Measurements from ENCODE around the gene CENPT.

CENPT gene

GRCh38 chr16:67878232-67878631 is 30.7 kb upstream of the CENPT start:
- no peak overlapping the region for H3K9ac ChIP-seq (ENCODE audit: low read length in 5 of 5)
- peaks cover 0 to 79% (median 71%) of the 10 kb centered on the region in 5 donors for H3K36me3 ChIP-seq (ENCODE audit: control insufficient read depth in 5 of 5, insufficient read depth in 5 of 5, low read length in 5 of 5)

GRCh38 chr16:67877064-67877463 is 29.6 kb upstream of the CENPT start:
- H3K4me1 ChIP-seq (ENCODE audit: control insufficient read depth in 5 of 5, insufficient read depth in 5 of 5, low read length in 5 of 5) = peaks cover 6 to 37% (median 29%) of the 10 kb centered on the region in 5 donors
- peaks cover 0 to 67% (median 60%) of the 10 kb centered on the region in 5 donors for H3K36me3 ChIP-seq (ENCODE audit: control insufficient read depth in 5 of 5, insufficient read depth in 5 of 5, low read length in 5 of 5)
- H3K9ac ChIP-seq (ENCODE audit: low read length in 5 of 5) = no peak overlapping the region
- no peak overlapping the region for H3K4me3 ChIP-seq (ENCODE audit: low read depth in 1 of 5, low read length in 5 of 5)
- no peaks in the 10 kb centered on the region for H3K27me3 ChIP-seq (ENCODE audit: control insufficient read depth in 5 of 5, insufficient read depth in 4 of 5, low read length in 5 of 5)
- no peak overlapping the region for H3K27ac ChIP-seq (ENCODE audit: low read depth, low read length)
- H3K9me3 ChIP-seq (ENCODE audit: control insufficient read depth in 5 of 5, low read length in 5 of 5) = no peaks in the 10 kb centered on the region

More at GRCh38 chr16:67878232-67878631, 30.7 kb upstream of the CENPT start:
- no peak overlapping the region for H3K27ac ChIP-seq (ENCODE audit: low read depth, low read length)
- H3K27me3 ChIP-seq (ENCODE audit: control insufficient read depth in 5 of 5, insufficient read depth in 4 of 5, low read length in 5 of 5) = no peaks in the 10 kb centered on the region
- H3K4me3 ChIP-seq (ENCODE audit: low read depth in 1 of 5, low read length in 5 of 5) = no peak overlapping the region
- no peaks in the 10 kb centered on the region for H3K9me3 ChIP-seq (ENCODE audit: control insufficient read depth in 5 of 5, low read length in 5 of 5)
- peaks cover 5 to 29% (median 21%) of the 10 kb centered on the region in 5 donors for H3K4me1 ChIP-seq (ENCODE audit: control insufficient read depth in 5 of 5, insufficient read depth in 5 of 5, low read length in 5 of 5)

GRCh38 chr16:67874372-67874771 is 26.9 kb upstream of the CENPT start:
- H3K9me3 ChIP-seq (ENCODE audit: control insufficient read depth in 5 of 5, low read length in 5 of 5) = no peaks in the 10 kb centered on the region
- H3K27ac ChIP-seq (ENCODE audit: low read depth, low read length) = no peak overlapping the region
- no peaks in the 10 kb centered on the region for H3K27me3 ChIP-seq (ENCODE audit: control insufficient read depth in 5 of 5, insufficient read depth in 4 of 5, low read length in 5 of 5)
- H3K4me1 ChIP-seq (ENCODE audit: control insufficient read depth in 5 of 5, insufficient read depth in 5 of 5, low read length in 5 of 5) = peaks cover 6 to 44% (median 29%) of the 10 kb centered on the region in 5 donors
- H3K9ac ChIP-seq (ENCODE audit: low read length in 5 of 5) = peak overlapping the region in 4 of 5 donors; percentile 92 to 98 (median 95)
- H3K4me3 ChIP-seq (ENCODE audit: low read depth in 1 of 5, low read length in 5 of 5) = peak overlapping the region; percentile 89 to 93 (median 90)
- H3K36me3 ChIP-seq (ENCODE audit: control insufficient read depth in 5 of 5, insufficient read depth in 5 of 5, low read length in 5 of 5) = peaks cover 6 to 65% (median 53%) of the 10 kb centered on the region in 5 donors

GRCh38 chr16:67873435-67874370 is 26.2 kb upstream of the CENPT start:
- H3K4me1 ChIP-seq (ENCODE audit: control insufficient read depth in 5 of 5, insufficient read depth in 5 of 5, low read length in 5 of 5) = peaks cover 6 to 44% (median 29%) of the 10 kb centered on the region in 5 donors
- H3K27ac ChIP-seq (ENCODE audit: low read depth, low read length) = peak overlapping the region; percentile 79
- H3K9ac ChIP-seq (ENCODE audit: low read length in 5 of 5) = peak overlapping the region; percentile 87 to 98 (median 94)
- H3K4me3 ChIP-seq (ENCODE audit: low read depth in 1 of 5, low read length in 5 of 5) = peak overlapping the region; percentile 89 to 93 (median 90)
- no peaks in the 10 kb centered on the region for H3K9me3 ChIP-seq (ENCODE audit: control insufficient read depth in 5 of 5, low read length in 5 of 5)
- H3K27me3 ChIP-seq (ENCODE audit: control insufficient read depth in 5 of 5, insufficient read depth in 4 of 5, low read length in 5 of 5) = no peaks in the 10 kb centered on the region
- peaks cover 6 to 63% (median 48%) of the 10 kb centered on the region in 5 donors for H3K36me3 ChIP-seq (ENCODE audit: control insufficient read depth in 5 of 5, insufficient read depth in 5 of 5, low read length in 5 of 5)

- Histone ChIP-seq H3K4me1 (ENCODE audit: control insufficient read depth in 5 of 5, insufficient read depth in 5 of 5, low read length in 5 of 5) (peaks cover 6 to 44% (median 29%) of the 10 kb centered on the region in 5 donors), H3K4me3 (ENCODE audit: low read depth in 1 of 5, low read length in 5 of 5) (peak within 1 kb of the TSS; percentile 89 to 93 (median 90)), H3K9ac (ENCODE audit: low read length in 5 of 5) (peak within 1 kb of the TSS; percentile 87 to 98 (median 94)), H3K27me3 (ENCODE audit: control insufficient read depth in 5 of 5, insufficient read depth in 4 of 5, low read length in 5 of 5) (no peaks in the 10 kb centered on the region), H3K27ac (ENCODE audit: low read depth, low read length) (peak within 1 kb of the TSS; percentile 79), H3K9me3 (ENCODE audit: control insufficient read depth in 5 of 5, low read length in 5 of 5) (no peaks in the 10 kb centered on the region), H3K36me3 (ENCODE audit: control insufficient read depth in 5 of 5, insufficient read depth in 5 of 5, low read length in 5 of 5) (peaks cover 6 to 63% (median 48%) of the 10 kb centered on the region in 5 donors)
These were observed 25.3 kb upstream of the CENPT start, which contains the start of gene EDC4 for GRCh38 chr16:67872631-67873434. TSS of gene EDC4 (plus strand) at chr16:67873052. CDS start at chr16:67873262, 210 bp downstream.

GRCh38 chr16:67872131-67872630 is 24.7 kb upstream of the CENPT start:
- Histone ChIP-seq H3K27ac (ENCODE audit: low read depth, low read length) (peak overlapping the region; percentile 79), H3K9me3 (ENCODE audit: control insufficient read depth in 5 of 5, low read length in 5 of 5) (no peaks in the 10 kb centered on the region), H3K4me1 (ENCODE audit: control insufficient read depth in 5 of 5, insufficient read depth in 5 of 5, low read length in 5 of 5) (peaks cover 6 to 44% (median 29%) of the 10 kb centered on the region in 5 donors), H3K4me3 (ENCODE audit: low read depth in 1 of 5, low read length in 5 of 5) (peak overlapping the region; percentile 77 to 93 (median 90)), H3K36me3 (ENCODE audit: control insufficient read depth in 5 of 5, insufficient read depth in 5 of 5, low read length in 5 of 5) (peaks cover 6 to 63% (median 46%) of the 10 kb centered on the region in 5 donors), H3K27me3 (ENCODE audit: control insufficient read depth in 5 of 5, insufficient read depth in 4 of 5, low read length in 5 of 5) (no peaks in the 10 kb centered on the region), H3K9ac (ENCODE audit: low read length in 5 of 5) (peak overlapping the region; percentile 22 to 94 (median 74))

GRCh38 chr16:67871256-67871655 is 23.8 kb upstream of the CENPT start:
- Histone ChIP-seq H3K4me3 (ENCODE audit: low read depth in 1 of 5, low read length in 5 of 5) (no peak overlapping the region), H3K27me3 (ENCODE audit: control insufficient read depth in 5 of 5, insufficient read depth in 4 of 5, low read length in 5 of 5) (no peaks in the 10 kb centered on the region), H3K27ac (ENCODE audit: low read depth, low read length) (no peak overlapping the region), H3K9ac (ENCODE audit: low read length in 5 of 5) (peak overlapping the region in 1 of 5 donors; percentile 6), H3K4me1 (ENCODE audit: control insufficient read depth in 5 of 5, insufficient read depth in 5 of 5, low read length in 5 of 5) (peaks cover 6 to 44% (median 29%) of the 10 kb centered on the region in 5 donors), H3K36me3 (ENCODE audit: control insufficient read depth in 5 of 5, insufficient read depth in 5 of 5, low read length in 5 of 5) (peaks cover 6 to 63% (median 40%) of the 10 kb centered on the region in 5 donors), H3K9me3 (ENCODE audit: control insufficient read depth in 5 of 5, low read length in 5 of 5) (no peaks in the 10 kb centered on the region)

GRCh38 chr16:67869653-67870052 is 22.2 kb upstream of the CENPT start:
- Histone ChIP-seq H3K27me3 (ENCODE audit: control insufficient read depth in 5 of 5, insufficient read depth in 4 of 5, low read length in 5 of 5) (no peaks in the 10 kb centered on the region), H3K9ac (ENCODE audit: low read length in 5 of 5) (no peak overlapping the region), H3K4me1 (ENCODE audit: control insufficient read depth in 5 of 5, insufficient read depth in 5 of 5, low read length in 5 of 5) (peaks cover 8 to 35% (median 30%) of the 10 kb centered on the region in 5 donors), H3K36me3 (ENCODE audit: control insufficient read depth in 5 of 5, insufficient read depth in 5 of 5, low read length in 5 of 5) (peaks cover 6 to 62% (median 43%) of the 10 kb centered on the region in 5 donors), H3K4me3 (ENCODE audit: low read depth in 1 of 5, low read length in 5 of 5) (no peak overlapping the region), H3K9me3 (ENCODE audit: control insufficient read depth in 5 of 5, low read length in 5 of 5) (no peaks in the 10 kb centered on the region), H3K27ac (ENCODE audit: low read depth, low read length) (no peak overlapping the region)

- Histone ChIP-seq H3K4me1 (ENCODE audit: control insufficient read depth in 5 of 5, insufficient read depth in 5 of 5, low read length in 5 of 5) (peaks cover 10 to 33% (median 25%) of the 10 kb centered on the region in 5 donors), H3K27me3 (ENCODE audit: control insufficient read depth in 5 of 5, insufficient read depth in 4 of 5, low read length in 5 of 5) (no peaks in the 10 kb centered on the region), H3K9me3 (ENCODE audit: control insufficient read depth in 5 of 5, low read length in 5 of 5) (no peaks in the 10 kb centered on the region), H3K27ac (ENCODE audit: low read depth, low read length) (no peak overlapping the region), H3K4me3 (ENCODE audit: low read depth in 1 of 5, low read length in 5 of 5) (no peak overlapping the region), H3K9ac (ENCODE audit: low read length in 5 of 5) (no peak overlapping the region), H3K36me3 (ENCODE audit: control insufficient read depth in 5 of 5, insufficient read depth in 5 of 5, low read length in 5 of 5) (peaks cover 6 to 62% (median 43%) of the 10 kb centered on the region in 5 donors)
These were observed 20.8 kb upstream of the CENPT start for GRCh38 chr16:67868290-67868689.

Measured in subcutaneous abdominal adipose tissue (tissue), 5 donors.